ENCODE results near the gene KCNE5. TPM values are rescaled to one million over a fixed set of nuclear protein-coding genes. Genes with fewer than 3 reads are reported as not detected.

KCNE5 gene
- total RNA-seq, 1 experiment from 2014 or later: 3.7 TPM

GRCh38 chrX:109655502-109656201 is 30.7 kb upstream of the KCNE5 start:
- H3T11ph ChIP-seq (ENCODE audit: low read length): no peak overlapping the region
- no peak overlapping the region for H2BK15ac ChIP-seq (ENCODE audit: low read depth, low read length)
- no peak overlapping the region for H3K27ac ChIP-seq (ENCODE audit: insufficient read length, low read depth, low read length)
- no peak for TF ChIP-seq CTCF (conservative IDR thresholded peaks at IDR 0.05)
- H3K9me3 Mint-ChIP-seq: no peaks in the 10 kb centered on the region
- H3K56ac ChIP-seq (ENCODE audit: insufficient read length, low read depth, low read length): no peak overlapping the region
- no peak overlapping the region for H3K4me2 ChIP-seq (ENCODE audit: insufficient read depth, insufficient read length, low read length)
- WGBS (ENCODE audit: extremely low coverage, insufficient read length, low lambda C conversion rate): no CpG with 5 or more reads among the region's 4 CpGs
- H3K4me1 Mint-ChIP-seq: peaks cover 0 to 8% of the 10 kb centered on the region in 2 experiments; a peak in 2 of 4 replicates
- no peaks in the 10 kb centered on the region for H4K20me1 ChIP-seq (ENCODE audit: control insufficient read depth, insufficient read depth, insufficient read length)
- no peak for DNase-seq
- H3K4me3 Mint-ChIP-seq: no peak overlapping the region
- H3K9ac ChIP-seq (ENCODE audit: extremely low read depth, insufficient read length, low read length): no peak overlapping the region
- no peak overlapping the region for H2BK5ac ChIP-seq (ENCODE audit: insufficient read length, low read length)
- H3K27me3 ChIP-seq (ENCODE audit: insufficient read depth, low read length): no peaks in the 10 kb centered on the region
- no peak overlapping the region for H2AK5ac ChIP-seq (ENCODE audit: insufficient read length, low read length)
- H4K8ac ChIP-seq (replicated peaks; ENCODE audit: insufficient read length, low read depth, low read length): no peak overlapping the region
- no peaks in the 10 kb centered on the region for H3K23me2 ChIP-seq (ENCODE audit: insufficient read length, low read depth, low read length, poor library complexity, severe bottlenecking)
- no peak overlapping the region for H4K91ac ChIP-seq (ENCODE audit: insufficient read length, low read depth, low read length)
- H2BK12ac ChIP-seq (ENCODE audit: insufficient read length, low read depth, low read length): no peak overlapping the region
- H3K36me3 Mint-ChIP-seq (ENCODE audit: insufficient read depth in 1 of 3, low read depth in 3 of 3): peaks cover 14 to 36% (median 26%) of the 10 kb centered on the region in 3 experiments
- no peaks in the 10 kb centered on the region for H3K79me1 ChIP-seq (ENCODE audit: insufficient read depth, low read depth, low read length, poor library complexity, severe bottlenecking)
- H3K14ac ChIP-seq (ENCODE audit: insufficient read depth, low read length): no peak overlapping the region
- no peak overlapping the region for H2BK120ac ChIP-seq (ENCODE audit: low read depth, low read length, poor library complexity, severe bottlenecking)
- no peaks in the 10 kb centered on the region for H3K4me1 ChIP-seq (ENCODE audit: insufficient read depth, low read length)
- no peaks in the 10 kb centered on the region for H3K27me3 Mint-ChIP-seq (ENCODE audit: low read depth)
- H2AFZ ChIP-seq (ENCODE audit: low read length): no peak overlapping the region
- no peaks in the 10 kb centered on the region for H3K79me2 ChIP-seq (ENCODE audit: insufficient read depth, low read length)
- H4K5ac ChIP-seq (ENCODE audit: insufficient read length, low read depth, low read length): no peak overlapping the region
- H3K27ac Mint-ChIP-seq: no peak overlapping the region
- H3K18ac ChIP-seq (ENCODE audit: insufficient read length, low read depth, low read length): no peak overlapping the region
- no peak overlapping the region for H2BK20ac ChIP-seq (ENCODE audit: low read depth, low read length, poor library complexity, severe bottlenecking)
- no peak overlapping the region for H3K23ac ChIP-seq (ENCODE audit: insufficient read length, low read depth, low read length)
- no peaks in the 10 kb centered on the region for H3K9me3 ChIP-seq (ENCODE audit: control insufficient read depth, low read depth, low read length)
- H3K4ac ChIP-seq (ENCODE audit: low read depth, low read length): no peak overlapping the region

All from H9 (cell line).